Right kidney (tissue), 1 donor: ENCODE measurements around the gene MAMSTR.
"Not testable (repeated sequence)": the region's sequence is repeated elsewhere in the genome, so short reads cannot be mapped to it uniquely, and the experiment has no call there.

Experiments used
- DNase-seq: peaks from one replicate; pipeline ENCODE4 v3.0.0-alpha.2; 2016

MAMSTR gene

DNA sequence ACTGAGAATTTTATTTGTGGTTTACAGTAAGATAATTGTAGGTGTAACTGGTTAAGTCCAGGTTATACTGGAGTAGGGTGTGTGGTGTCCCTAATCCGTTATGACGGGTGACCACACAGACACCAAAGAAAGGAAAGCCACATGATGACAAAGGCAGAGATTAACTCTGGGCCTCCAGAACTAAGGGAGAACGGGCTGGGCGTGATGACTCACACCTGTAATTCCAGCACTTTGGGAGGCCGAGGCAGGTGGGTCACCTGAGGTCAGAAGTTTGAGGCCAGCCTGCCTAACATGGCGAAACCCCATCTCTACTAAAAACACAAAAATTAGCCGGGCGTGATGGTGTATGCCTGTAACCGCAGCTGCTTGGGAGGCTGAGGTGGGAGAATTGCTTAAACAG lies 33.9 kb downstream of the MAMSTR start:
- DNase-seq, result no peak

GRCh38 chr19:48683349-48683748 lies 36.2 kb downstream of the MAMSTR start:
- DNase-seq, result peak; percentile 59

- no peak for DNase-seq
These were observed 38.4 kb downstream of the MAMSTR start for GRCh38 chr19:48681127-48681470.

GRCh38 chr19:48680436-48681126 lies 38.9 kb downstream of the MAMSTR start:
- DNase-seq, result no peak

GRCh38 chr19:48680006-48680405 lies 39.5 kb downstream of the MAMSTR start:
- not testable (repeated sequence) for DNase-seq

DNA sequence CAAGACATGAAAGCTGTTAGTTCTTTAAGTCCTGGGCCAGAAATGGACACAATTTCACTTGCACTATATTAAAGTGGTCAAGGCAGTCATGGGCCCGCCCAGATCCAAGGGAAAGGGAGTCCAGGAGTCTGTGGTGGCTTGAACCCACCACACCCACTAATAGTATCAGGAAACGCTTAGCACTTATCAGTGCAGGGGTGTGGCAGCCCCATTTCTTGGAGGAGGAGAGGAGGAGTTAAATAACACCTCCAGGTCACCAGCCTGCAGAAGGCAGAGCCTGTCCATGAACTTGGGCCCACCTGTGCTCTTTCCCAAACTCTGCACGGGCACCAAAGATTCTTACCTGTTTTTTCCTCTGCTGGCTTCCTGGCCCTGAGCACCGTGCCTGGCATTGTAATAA lies 41.3 kb downstream of the MAMSTR start:
- no peak for DNase-seq

GRCh38 chr19:48676887-48677286 lies 42.6 kb downstream of the MAMSTR start:
- no peak for DNase-seq

- no peak for DNase-seq
These were observed 43.0 kb downstream of the MAMSTR start for GRCh38 chr19:48676487-48676886.

GRCh38 chr19:48674921-48675824 lies 44.4 kb downstream of the MAMSTR start:
- DNase-seq, result peak; percentile 84

DNA sequence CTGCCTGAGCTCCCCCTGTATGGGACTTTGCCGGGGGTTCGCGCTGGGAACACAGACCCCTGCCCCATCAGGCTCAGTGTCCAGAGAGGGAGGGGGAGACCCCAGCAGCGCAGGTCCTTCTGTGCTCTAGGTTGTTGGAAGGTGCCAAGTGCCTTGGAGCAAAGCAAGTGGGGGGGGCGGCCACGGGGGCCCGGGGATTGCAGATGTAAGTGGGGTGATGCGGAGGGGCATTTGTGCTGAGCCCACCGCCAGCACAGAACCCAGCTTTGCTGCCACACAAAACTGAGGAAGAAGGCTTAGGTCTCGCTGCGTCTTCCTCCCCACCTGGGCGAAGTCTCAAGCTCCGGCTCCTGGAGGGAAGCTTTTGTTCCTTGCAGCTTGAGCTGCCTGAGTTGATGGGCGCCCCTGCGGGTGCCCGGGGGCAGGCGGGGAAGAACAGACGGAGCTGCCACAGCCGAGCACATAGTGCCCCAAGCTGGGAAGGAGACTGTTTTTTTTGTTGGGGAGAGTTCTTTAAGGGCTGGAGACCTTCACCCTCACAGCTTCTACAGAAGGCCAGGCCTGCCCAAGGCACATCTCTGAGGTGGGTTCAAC lies 45.2 kb downstream of the MAMSTR start:
- DNase-seq, result no peak

GRCh38 chr19:48673436-48674100 lies 46.0 kb downstream of the MAMSTR start:
- DNase-seq, result no peak

DNA sequence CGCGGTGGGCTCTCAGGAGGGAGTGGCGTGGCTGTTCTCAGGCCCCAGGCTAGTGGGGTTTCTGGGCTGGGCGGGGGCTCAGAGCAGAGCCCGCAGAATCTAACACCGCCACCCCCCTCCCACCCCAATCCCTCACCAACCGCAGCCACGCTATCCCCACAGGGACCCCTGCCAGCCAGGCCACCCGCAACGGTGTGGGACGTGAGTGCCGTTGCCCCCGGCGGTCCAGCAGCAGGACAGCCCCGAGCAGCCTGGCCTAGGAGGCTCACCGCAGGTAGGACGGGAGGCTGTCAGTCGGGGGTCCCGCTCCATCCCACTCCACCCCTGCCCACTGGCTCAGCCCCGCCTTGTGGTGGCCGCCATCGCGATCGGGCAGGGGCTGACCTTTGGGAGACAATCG lies 46.5 kb downstream of the MAMSTR start, which contains the start of gene NTN5:
Gene NTN5 (minus strand): TSS at position 24 of the 400 bp plus-strand sequence. CDS start 2,031 bp downstream, outside the sequence.
- DNase-seq, result no peak

GRCh38 chr19:48671446-48671995 lies 48.0 kb downstream of the MAMSTR start:
- no peak for DNase-seq

DNA sequence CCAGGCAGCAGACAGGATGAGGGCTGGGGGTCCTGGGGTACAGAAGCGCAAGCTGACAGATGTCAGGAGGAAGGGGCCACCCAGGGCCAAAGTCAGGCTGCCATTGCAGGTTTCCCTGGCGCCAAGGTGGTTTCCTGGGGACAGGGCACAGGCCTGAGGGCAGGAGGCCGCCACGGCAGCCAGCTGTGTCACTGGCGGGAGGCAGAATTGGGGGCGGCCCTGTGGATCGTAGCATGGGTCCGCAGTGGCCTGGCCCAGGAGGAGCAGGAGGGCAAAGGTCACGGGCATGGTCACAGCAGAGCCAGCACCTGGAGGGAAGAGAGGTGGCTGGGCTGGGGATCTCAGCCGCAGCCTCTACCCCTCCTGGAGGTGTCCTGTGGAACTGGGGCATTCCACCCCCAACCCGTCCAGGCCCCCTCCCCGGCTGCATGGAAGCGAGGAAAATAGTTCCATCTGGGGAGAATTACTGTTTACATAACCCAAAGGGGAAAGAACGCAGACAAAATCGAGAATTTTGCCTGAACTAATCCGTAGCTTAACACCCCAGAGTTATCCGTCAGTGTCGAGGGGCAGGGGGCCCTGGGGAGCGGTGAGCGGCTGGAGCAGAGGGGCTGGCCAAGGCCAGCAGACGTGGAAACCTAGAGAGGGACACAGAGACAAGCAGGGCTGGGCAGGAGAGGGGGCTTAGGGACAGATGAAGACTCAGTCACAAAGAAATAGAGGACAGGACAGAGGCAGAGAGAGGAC lies 48.7 kb downstream of the MAMSTR start:
- no peak for DNase-seq

DNA sequence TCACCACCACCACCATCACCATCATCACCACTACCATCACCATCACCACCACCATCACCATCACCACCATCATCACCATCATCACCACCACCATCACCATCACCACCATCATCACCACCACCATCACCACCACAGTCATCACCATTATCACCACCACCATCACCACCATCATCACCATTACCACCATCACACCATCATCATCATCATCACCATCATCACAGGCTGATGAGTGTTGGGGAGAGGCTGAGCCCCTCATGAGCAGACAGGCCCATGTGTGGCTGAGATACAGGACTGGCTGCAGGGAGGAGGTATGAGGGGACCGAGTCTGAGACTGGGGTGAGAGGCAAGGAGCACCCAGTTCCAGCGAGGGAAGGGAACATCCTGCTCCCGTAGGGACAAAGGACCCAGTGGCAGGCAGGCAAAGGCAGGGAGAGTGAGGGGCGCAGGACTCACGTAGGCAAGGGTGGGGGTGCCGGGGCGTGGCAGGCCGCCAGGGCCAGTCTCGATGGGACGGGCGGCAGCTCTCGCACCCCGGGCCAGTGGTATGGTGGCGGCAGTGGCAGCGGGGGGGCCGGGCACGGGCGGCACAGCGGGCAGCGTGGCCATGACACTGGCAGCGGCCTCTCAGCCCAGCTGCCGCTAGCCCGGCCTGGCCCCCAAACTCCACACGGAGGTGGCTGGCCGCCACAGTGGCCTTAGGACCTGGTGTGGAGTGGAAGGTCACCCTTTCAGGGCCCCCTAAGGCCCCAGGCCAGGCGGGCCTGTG lies 49.4 kb downstream of the MAMSTR start:
- no peak for DNase-seq

GRCh38 chr19:48668761-48669160 lies 50.8 kb downstream of the MAMSTR start:
- no peak for DNase-seq

GRCh38 chr19:48668332-48668731 lies 51.2 kb downstream of the MAMSTR start:
- no peak for DNase-seq

GRCh38 chr19:48665786-48666185 lies 53.7 kb downstream of the MAMSTR start:
- DNase-seq, result no peak

- DNase-seq, result no peak
These were observed 55.0 kb downstream of the MAMSTR start for GRCh38 chr19:48664476-48664875.

GRCh38 chr19:48663667-48664066 lies 55.9 kb downstream of the MAMSTR start:
- no peak for DNase-seq
